ENCODE data around the gene TBC1D13.
"Not testable (repeated sequence)": the region's sequence is repeated elsewhere in the genome, so short reads cannot be mapped to it uniquely, and the experiment has no call there.

Gene TBC1D13

GRCh38 chr9:128820665-128821583 is 33.9 kb downstream of the TBC1D13 start:
- DNase-seq (ENCODE audit: low read depth in 2 of 2): no peak

DNA sequence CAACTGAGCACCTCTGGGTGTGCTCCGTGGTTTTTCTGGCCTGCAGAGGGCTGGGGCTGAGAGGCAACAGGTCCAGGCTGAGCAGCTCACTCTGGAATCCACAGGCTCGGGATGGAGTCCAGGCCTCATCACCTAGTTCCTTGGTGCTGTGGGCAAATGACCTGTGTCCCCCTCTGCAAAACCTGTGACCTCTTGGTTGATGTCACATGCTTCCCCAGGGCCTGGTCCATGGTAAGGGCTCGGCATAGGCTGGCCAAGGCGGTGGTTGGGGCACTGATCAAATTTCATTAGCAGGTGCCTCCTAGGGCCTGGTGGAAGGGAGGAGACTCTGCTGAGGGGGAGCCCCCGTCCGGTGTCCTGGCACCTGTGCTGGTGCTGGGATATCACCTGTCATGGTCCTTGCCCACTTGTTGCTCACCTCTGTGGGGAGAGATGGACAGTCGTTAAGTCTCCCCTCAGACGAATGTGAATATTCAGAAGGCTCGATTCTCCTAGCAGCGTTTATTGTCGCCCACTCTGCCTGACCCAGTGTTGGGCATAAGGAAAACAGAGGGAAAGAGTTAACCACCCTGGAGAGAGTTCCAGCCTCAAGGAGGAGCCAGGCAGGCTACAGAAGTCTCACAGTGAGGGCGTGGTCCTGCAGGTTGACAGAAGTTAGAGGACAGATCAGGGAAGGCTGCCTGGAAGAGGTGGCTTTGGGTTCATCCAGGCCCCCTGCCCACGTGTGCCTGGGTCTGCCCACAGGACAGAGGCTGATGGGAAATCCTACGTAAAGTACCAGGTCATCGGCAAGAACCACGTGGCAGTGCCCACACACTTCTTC is 34.7 kb downstream of the TBC1D13 start:
- DNase-seq (ENCODE audit: low read depth in 2 of 2): no peak

GRCh38 chr9:128822407-128823042 is 35.5 kb downstream of the TBC1D13 start:
- DNase-seq (ENCODE audit: low read depth in 2 of 2): no peak

DNA sequence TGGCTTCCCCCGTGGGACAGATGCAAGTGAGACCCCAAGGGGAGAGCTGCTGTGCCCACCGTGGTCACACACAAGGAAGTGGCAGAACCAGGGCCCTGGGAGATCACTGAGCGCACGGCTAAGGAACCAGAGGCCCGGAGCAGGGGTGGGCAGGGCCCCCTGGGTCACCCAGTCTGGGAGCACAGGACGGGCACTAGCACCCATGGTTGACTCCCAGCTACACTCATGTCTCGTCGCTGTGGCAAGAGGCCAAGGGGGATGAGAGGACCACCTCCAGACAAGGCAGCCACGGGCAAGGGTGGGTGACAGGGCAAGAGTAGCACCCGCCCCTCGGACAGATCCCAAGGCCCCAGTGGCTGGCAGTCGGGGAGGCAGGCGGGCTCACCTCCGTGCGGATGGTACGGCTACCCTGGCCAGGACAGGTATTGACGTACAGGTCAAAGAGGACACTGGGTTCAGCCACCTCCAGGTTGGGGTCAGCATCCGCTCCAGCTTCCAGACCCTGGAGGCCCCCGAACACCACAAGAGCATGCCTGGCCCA is 36.4 kb downstream of the TBC1D13 start:
- no peak for DNase-seq (ENCODE audit: low read depth in 2 of 2)

DNA sequence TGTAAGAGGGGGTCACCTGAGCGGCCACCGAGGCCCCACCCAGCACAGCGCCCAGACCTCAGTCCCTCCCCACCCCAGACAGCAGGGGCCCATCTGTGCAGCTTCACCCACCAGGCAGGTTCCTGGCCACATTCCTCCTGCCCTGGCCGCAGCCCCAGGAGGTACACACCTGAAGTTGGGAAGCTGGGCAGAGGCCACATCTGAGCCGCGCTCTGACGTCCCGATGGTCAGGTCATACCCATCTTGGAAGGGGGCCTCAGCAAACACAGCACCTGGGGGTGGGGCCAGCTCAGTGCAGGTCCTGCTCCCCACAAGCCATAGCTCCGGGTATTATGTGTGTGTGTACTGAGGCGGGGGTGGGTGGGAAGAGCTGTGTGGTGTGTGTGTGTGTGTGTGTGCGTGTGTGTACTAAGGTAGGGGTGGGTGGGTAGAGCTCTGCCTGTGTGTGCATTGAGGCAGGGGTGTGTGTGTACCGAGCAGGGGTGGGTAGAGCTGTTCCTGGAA is 36.9 kb downstream of the TBC1D13 start:
- DNase-seq (ENCODE audit: low read depth in 2 of 2): no peak

- no peak for DNase-seq (ENCODE audit: low read depth in 2 of 2)
Observed at GRCh38 chr9:128824911-128825310, 37.9 kb downstream of the TBC1D13 start.

DNA sequence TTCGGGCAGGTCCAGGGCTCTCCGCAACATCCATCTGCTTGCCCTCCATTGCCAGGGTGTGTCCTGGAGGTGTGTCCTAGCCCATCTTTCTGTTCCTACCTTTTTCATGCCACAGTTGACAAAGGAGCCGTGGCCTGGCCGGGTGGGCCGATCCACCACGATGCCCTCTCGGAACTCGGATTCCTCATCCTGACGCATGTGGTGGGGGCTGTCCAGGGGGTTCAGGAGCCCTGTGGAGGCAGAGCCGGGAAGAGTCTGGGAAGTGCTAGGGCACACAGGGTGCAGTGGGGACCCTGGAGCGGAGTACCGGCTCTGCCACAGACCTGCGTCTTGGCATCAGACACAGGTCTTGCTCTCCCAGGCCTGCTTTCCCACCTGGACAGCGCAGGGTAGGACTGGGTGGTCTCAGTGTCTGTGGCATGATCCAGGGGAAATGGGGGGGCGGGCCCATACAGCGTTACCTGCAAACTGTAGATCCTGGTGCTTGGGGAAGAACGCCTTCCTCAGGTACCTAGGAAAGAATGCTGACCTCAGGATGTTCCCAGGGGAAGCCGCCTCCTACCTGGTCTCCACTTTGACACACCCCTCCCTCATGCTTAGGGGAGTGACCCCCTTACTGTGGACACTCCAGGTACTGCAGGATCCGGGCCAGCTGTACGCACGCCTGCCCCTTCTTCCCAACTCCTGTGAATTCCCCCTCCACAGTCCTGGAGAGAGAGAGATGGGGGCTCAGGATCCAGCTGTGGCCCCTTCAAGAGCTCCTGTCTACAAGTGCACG is 39.1 kb downstream of the TBC1D13 start:
- DNase-seq (ENCODE audit: low read depth in 2 of 2): no peak

DNA sequence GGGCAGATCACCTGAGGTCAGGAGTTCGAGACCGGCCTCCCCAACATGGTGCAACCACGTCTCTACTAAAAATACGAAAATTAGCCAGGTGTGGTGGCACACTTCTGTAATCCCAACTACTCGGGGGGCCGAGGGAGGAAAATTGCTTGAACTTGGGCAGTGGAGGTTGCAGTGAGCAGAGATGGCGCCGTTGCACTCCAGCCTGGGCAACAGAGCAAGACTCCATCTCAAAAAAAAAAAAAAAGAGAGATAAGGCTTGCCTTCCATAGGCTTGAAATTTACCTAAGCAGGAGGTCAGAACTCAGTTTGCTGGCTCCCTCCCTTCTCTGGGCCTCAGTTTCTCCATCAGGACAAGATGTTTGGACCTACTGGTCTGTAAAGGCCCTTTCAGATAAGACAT is 41.2 kb downstream of the TBC1D13 start:
- no peak for DNase-seq (ENCODE audit: low read depth in 2 of 2)

DNA sequence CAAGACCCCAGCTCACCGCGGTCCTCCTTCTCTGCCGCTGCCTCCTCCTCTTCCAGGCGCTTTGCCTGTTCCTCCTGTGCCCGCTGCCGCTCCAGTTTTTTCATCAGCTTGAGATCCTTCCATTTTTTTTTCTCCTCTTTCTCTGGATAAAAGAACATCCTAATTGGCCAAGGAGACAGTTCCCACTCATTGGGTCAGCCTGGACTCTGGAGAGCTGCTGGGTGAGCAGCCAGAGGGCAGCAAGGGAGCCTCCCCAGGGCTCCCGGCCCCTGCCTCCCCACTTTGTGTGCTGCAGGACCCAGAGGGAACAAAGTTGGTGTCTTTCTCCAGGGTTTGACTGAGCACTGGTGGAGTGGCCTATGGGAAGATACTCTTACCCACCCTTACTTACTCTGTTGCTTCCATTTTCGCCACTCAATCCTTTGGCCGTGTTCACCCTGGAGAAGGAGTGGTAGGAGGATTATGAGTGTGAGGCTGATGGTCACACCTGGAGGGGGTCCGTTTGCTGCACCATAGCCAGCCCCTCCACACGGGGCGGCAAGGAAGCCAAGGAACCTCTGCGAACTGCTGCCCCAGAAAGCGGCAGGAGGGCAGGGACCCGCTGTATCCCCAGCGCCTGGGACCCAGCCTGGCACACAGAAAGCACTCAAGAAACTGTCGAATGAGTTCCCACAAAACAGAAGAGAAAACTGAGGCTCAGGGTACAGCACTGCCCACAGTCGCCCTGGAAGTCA is 41.8 kb downstream of the TBC1D13 start:
- no peak for DNase-seq (ENCODE audit: low read depth in 2 of 2)

DNA sequence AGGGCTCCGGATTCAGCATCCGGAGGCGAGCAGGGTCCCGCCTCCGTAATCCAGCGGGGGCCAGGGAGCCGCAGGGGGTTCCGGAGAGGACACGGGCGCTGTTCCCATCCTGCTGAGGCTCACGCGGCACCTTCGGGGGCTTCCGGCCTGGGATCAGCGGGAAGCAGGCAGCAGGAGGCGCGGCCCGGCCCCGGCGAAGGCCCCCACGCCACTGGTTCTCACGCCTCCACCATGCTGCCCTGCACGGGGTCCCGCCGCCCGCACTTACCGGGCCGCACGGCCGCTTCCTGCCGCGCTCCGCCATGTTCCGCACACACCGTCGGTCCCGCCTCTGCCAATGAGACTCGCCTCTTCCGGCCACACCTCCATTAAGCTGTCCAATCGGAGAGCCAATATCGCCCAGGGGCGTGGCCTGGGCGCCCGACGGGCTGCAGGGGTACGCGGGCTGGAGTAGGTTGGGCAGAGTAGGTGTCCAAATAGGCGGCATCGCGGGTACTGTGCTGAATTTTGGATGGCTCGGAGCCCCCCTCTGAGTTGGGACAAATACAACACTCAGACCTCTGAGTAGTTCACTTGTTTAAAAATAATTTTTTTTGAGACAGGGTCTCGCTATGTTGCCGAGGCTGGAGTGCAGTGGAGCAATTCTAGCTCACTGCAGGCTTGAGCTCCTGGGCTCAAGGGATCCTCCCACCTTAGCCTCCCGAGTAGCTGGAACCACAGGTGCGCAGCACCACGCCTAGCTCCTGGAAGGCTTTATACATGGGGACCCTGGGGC is 42.6 kb downstream of the TBC1D13 start, which contains the start of gene SPOUT1:
Gene SPOUT1, minus strand, starts transcription at position 318 of the 775 bp plus-strand sequence. Its CDS starts 14 bp downstream, at position 304.
- peak; percentile 60 to 61 for DNase-seq (ENCODE audit: low read depth in 2 of 2)

- DNase-seq (ENCODE audit: low read depth in 2 of 2): no peak
Observed at GRCh38 chr9:128833696-128834095, 46.6 kb downstream of the TBC1D13 start.

- no peak for DNase-seq (ENCODE audit: low read depth in 2 of 2)
Observed at GRCh38 chr9:128835246-128836210, 48.5 kb downstream of the TBC1D13 start.

GRCh38 chr9:128836509-128837145 is 49.6 kb downstream of the TBC1D13 start:
- no peak for DNase-seq (ENCODE audit: low read depth in 2 of 2)

DNA sequence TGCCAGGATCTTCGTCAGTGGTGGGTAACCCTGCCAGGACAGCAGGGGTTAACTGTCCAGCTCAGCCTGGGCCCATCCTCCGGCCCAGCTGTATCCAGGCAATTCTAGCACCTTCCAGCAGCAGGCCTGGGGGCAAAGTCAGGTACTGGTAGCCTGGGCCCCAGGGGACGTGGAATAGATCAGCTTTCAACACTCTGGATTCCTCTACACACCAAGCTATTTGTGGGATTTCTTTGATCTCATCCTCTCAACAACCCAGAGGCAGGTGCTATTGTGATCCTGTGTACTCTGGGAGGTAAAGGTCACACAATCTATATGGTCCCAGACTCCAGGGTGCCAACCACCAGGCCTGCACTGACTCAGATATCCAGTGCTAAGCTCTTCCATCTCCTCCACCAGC is 51.3 kb downstream of the TBC1D13 start:
- DNase-seq (ENCODE audit: low read depth in 2 of 2): no peak

- no peak for DNase-seq (ENCODE audit: low read depth in 2 of 2)
Observed at GRCh38 chr9:128840524-128840923, 53.5 kb downstream of the TBC1D13 start.

DNA sequence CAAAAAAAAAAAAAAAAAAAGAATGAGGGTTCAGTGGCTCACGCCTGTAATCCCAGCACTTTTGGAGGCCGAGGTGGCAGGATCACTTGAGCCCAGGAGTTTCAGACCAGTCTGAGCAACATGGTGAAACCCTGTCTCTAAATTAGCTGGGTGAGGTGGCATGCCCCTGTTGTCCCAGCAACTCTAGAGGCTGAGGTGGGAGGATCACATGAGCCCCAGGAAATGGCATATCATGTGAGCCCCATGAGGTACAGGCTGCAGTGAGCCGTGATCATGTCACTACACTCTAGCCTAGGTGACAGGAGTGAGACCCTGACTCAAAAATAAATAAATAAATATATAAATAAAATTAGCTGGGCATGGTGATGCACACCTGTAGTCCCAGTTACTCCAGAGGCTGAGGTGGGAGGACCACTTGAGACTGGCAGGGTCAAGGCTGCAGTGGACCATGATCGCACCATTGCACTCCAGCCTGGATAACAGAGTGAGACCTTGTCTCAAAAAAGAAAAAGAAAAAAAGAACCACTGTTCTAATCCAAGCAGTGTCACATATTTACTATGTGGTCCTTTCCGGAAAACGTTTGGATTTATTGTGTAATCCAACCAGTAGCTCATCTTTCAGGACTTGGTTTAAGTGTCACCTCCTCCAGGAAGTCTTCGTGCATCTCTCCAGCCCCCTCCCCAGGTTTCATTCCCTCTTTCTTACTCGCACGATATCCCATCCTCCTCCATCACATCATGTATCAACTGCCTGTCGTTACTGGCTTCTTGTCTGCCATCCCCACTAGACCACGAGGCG is 54.8 kb downstream of the TBC1D13 start:
- DNase-seq (ENCODE audit: low read depth in 2 of 2): no peak

DNA sequence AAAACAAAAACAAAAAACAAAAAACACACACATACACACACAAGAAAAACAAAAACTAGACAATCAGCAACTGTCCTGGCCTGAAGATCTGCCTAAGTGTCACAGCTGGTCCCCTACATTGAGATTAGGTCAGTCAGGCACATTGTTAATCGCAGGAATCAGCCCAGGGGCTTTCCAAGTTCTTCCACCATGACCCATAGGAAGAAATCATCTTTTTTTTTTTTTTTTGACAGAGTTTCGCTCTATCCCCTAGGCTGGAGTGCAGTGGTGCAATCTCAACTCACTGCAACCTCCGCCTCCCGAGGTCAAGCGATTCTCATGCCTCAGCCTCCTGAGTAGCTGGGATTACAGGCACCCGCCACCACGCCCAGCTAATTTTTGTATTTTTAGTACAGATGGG is 56.1 kb downstream of the TBC1D13 start:
- not testable (repeated sequence) for DNase-seq (ENCODE audit: low read depth in 2 of 2)

All from fibroblast of skin of left biceps (primary cell).